ENCODE data around the gene TMEM185B. TPM values are rescaled to one million over a fixed set of nuclear protein-coding genes. Genes with fewer than 3 reads are reported as not detected.

TMEM185B gene
- total and polyA plus RNA-seq, 10 of the 15 experiments (the other 5 are each of a cell fraction or from before 2014, with no cell fraction given), result 2.4 to 20.9 (median 14.5) TPM

GRCh38 chr2:120231974-120232635, 8.9 kb upstream of the TMEM185B start (continued):
- TF ChIP-seq BHLHE40 (IDR thresholded peaks at IDR 0.05; ENCODE audit: borderline replicate concordance in 1 of 2, low read depth in 2 of 2, low read length in 1 of 2) (peak in 1 of 2 experiments; percentile 55; a peak in 1 of 4 replicates), USF1 (IDR thresholded peaks at IDR 0.05; ENCODE audit: borderline replicate concordance, extremely low read length, insufficient read depth, low read depth, low read length) (no peak), HDAC2 (IDR thresholded peaks at IDR 0.05) (no peak), SREBF1 (IDR thresholded peaks at IDR 0.05; ENCODE audit: low read length) (no peak), RELB (IDR thresholded peaks at IDR 0.05; ENCODE audit: low read depth) (peak; percentile 84; the same call in 1 of the 2 replicates), MLLT1 (IDR thresholded peaks at IDR 0.05) (0 out of 2 replicates have a peak, but pooled peaks have one; percentile 22), ZBTB11 (CRISPR knock-in tag; IDR thresholded peaks at IDR 0.05) (no peak), BCL11A (IDR thresholded peaks at IDR 0.05; ENCODE audit: low read depth, low read length) (peak; percentile 51; the same call in 1 of the 2 replicates), HDAC6 (IDR thresholded peaks at IDR 0.05; ENCODE audit: unreplicated experiment) (no peak)

Data from GM12878 (cell line).